Measurements from ENCODE around the gene HELQ.

HELQ gene

DNA sequence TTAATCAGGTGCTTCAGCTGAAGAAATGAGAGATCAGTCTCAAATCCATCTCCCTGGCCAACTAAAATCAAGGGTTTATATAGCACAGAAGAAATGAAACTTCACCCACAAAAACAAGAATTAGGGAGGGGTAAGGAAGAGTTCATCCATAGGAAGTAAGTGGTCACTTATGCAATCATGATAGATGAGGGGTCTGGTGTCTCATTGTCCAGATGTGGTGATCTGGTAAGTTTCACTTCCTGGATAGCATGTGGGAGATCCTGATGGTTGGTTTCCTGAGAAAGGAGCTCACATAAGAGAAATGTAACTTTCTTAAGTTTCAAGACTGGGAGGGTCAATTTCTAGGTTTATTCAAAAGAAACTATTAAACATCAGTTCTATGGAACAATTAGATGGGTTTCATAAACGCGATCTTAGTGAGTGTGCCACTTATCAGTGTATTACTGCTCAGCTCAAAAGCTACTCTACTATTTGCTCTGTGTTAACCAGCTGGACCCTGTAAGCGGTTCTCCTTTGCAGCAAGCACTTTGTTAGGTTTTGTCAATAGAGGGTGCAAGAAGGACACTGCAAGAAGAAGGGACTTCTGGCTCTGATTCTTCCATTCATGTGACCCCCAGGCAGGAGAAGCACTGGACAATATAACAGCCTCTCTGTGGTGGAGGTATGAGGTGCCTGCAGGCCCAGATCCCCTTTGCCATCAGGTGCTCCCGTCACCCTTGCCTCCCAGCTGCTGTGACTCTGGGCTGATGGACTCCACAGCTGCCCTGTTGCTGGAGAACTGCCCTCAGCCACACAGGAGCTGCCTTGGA is 85.6 kb downstream of the HELQ start:
- DNase-seq, result no peak

DNA sequence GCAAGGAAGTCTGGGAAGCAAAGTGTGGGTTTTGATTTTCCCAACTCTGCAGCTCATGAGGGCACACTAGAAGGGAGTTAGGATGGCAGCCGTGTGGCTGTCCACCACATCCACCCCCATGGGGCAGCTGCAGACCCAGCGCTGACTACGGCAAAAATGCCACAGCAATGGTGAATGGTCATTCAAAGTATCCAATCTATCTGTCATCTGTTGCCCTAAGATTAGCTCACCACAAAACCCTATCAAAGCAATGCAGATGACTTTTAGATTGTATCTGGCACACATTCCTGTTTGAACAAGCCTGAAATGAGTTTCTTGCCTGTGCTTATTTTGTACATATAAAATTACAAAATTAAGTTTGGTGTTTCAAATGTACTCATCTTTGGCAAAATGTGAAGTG is 91.3 kb downstream of the HELQ start:
- DNase-seq, result no peak

DNA sequence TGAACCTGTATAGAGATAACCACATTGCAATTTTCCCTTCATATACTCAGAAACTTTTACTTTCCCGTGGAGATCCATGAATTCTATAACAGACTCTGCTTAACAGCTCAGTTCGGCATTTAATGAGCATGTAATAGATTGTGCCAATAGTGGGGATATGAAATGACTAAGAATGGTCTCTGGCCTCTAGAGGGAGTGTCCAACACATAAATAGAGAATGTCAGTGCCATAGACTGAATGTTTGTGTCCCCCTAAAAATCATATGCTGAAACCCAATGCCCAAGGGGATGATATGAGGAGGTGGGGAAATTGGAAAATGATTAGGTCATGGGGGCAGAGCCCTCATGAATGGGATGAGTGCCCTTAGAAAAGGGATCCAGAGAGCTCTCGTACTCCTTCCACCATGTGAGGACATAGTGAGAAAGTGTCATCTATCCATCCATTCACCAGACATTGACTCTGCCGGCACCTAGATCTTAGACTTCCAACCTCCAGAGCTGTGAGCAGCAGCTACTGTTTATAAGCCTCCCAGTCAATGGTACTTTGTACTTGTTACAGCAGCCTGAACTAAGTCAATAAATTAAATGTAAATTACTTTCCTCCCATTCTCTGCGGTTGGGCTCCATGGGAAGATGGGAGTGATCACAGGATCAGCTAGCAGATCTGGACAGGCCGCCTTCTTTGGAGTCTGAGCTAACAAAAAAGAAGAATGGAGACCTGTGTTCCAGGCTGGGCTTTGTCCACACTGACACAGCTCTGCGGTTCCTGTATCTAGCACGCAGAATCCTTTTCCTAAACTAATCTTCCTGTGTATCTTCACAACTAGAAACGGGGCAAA is 92.9 kb downstream of the HELQ start:
- DNase-seq, result no peak

DNA sequence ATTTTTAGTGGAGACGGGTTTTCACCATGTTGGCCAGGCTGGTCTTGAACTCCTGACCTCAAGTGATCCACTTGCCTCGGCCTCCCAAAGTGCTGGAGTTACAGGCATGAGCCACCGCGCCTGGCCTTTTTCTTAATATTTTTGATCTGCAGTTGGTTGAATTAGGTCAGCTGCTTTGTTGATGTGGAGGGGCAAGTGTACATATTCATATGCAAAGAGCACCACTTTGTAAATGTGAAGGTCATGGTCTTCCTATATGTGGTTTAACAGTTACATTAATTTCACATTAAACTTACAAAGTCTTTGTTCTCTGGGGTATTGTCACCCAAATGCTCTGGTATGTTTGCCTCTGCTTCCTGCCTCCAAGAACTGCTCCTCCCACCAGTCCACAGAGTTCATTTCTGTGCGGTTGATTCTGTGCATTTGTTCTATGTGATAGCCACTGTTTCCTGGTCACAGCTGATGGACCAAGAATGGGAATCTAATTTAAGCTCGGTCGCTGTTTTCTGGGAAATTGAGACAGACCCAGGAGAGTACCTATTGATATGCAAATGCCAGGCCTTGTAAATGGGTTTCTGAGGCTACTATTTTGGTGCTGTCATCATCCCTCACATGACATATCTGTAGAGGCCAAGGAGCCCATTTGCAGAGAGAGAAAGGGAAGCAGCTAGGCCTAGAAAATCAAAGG is 94.1 kb downstream of the HELQ start:
- no peak for DNase-seq

DNA sequence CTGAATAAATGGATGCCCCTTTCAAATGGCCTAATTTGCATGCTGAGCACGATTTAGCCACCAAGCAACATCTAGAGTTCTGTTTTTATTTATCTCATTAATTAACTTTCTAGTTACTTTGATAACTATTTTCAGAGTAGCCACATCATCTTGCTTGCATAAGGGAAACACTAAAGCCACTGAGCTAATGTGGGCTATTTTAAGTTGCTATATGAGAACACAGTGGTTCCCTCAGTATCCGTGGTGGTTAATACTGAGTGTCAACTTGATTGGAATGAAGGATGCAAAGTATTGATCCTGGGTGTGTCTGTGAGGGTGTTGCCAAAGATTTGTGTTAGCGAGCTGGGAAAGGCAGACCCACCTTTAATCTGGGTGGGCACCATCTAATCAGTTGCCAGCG is 95.6 kb downstream of the HELQ start:
- DNase-seq, result no peak

DNA sequence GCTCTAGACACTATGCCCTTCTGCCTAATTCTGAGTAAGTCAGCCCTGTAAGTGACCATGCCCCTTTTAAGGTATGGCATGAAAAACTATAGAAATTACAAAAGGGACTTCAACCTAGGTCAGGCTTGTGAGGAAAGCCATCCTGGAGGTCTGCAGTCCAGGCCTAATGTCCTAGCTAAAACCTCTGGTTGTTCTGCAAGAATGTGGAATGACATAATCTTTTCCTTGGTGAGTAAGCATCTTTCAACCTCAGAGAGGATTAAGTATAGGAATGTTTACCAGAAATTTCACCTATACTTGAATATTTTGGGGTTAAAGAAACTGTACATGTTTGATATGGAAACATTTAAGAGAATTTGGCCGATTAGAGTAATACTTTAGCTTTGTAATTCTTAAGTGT is 97.2 kb downstream of the HELQ start:
- no peak for DNase-seq

Data from activated T-cell treated with anti-CD3 and anti-CD28 coated beads, Interleukin-2, amount 50 U/mL, for 48 hours (primary cell).